Neural cell (in vitro differentiated cells): ENCODE results near the gene TMPRSS4. TPM values are rescaled to one million over a fixed set of nuclear protein-coding genes. Genes with fewer than 3 reads are reported as not detected.

ENCODE experiments used
- H2AFZ ChIP-seq: fragments of 200-600, 300-800 bp; sonication (generic), shearing (Covaris generic); 2 replicates; pipeline ENCODE4 v1.6.0; 2014; ENCODE audit warnings: low read depth, mild to moderate bottlenecking, antibody characterized with exemption, low read length, moderate library complexity
- H3F3A ChIP-seq: fragments of 200-600 bp; shearing (Covaris generic); 2 replicates; pipeline ENCODE4 v1.6.1; 2016; ENCODE audit warnings: mild to moderate bottlenecking, moderate library complexity, mixed read lengths, antibody characterized with exemption, low read length; ENCODE audit not compliant: insufficient read depth, poor library complexity, severe bottlenecking
- H3K27ac ChIP-seq: fragments of 200-600, 300-800 bp; sonication (generic), shearing (Covaris generic); 2 replicates; pipeline ENCODE4 v1.5.1; 2014; ENCODE audit warnings: mild to moderate bottlenecking, low read length, moderate library complexity
- H3K27me3 ChIP-seq: fragments of 300-800, 200-600 bp; sonication (generic), shearing (Covaris generic); 2 replicates; pipeline ENCODE4 v1.6.0; 2014; ENCODE audit warnings: mild to moderate bottlenecking, low read depth, low read length, moderate library complexity; ENCODE audit not compliant: insufficient read depth
- H3K36me3 ChIP-seq: fragments of 300-800, 200-600 bp; sonication (generic), shearing (Covaris generic); 2 replicates; pipeline ENCODE4 v1.5.1; 2014; ENCODE audit warnings: mild to moderate bottlenecking, antibody characterized with exemption, low read length, moderate library complexity; ENCODE audit not compliant: insufficient read depth
- H3K4me2 ChIP-seq: fragments of 300-800, 200-600 bp; sonication (generic), shearing (Covaris generic); 2 replicates; pipeline ENCODE4 v1.6.0; 2014; ENCODE audit warnings: mild to moderate bottlenecking, low read length
- H3K4me3 ChIP-seq: fragments of 300-800, 200-600 bp; sonication (generic), shearing (Covaris generic); 2 replicates; pipeline ENCODE4 v1.5.1; 2014; ENCODE audit warnings: mild to moderate bottlenecking, low read length, moderate library complexity
- H3K79me2 ChIP-seq: fragments of 200-600 bp; shearing (Covaris generic); replicated peaks from 2 replicates; pipeline ENCODE4 v1.6.0; 2014; ENCODE audit warnings: mild to moderate bottlenecking, low read length, moderate library complexity; ENCODE audit not compliant: insufficient read depth
- H3K9ac ChIP-seq: fragments of 300-800, 200-600 bp; sonication (generic), shearing (Covaris generic); 2 replicates; pipeline ENCODE4 v1.6.1; 2016; ENCODE audit warnings: mild to moderate bottlenecking, low read length, mixed read lengths
- H3K9me2 ChIP-seq: fragments of 200-600 bp; shearing (Covaris generic); 2 replicates; pipeline ENCODE4 v1.6.1; 2016; ENCODE audit warnings: mild to moderate bottlenecking, low read length, mixed read lengths; ENCODE audit not compliant: insufficient read depth
- H3K9me3 ChIP-seq: fragments of 200-600, 300-800 bp; sonication (generic), shearing (Covaris generic); 2 replicates; pipeline ENCODE4 v1.6.1; 2016; ENCODE audit warnings: mild to moderate bottlenecking, mixed run types, low read length, moderate library complexity, mixed read lengths
- H4K20me1 ChIP-seq: fragments of 200-600 bp; shearing (Covaris generic); 2 replicates; pipeline ENCODE4 v1.6.1; 2016; ENCODE audit warnings: mild to moderate bottlenecking, mixed run types; ENCODE audit not compliant: insufficient read depth
- CTCF ChIP-seq: fragments of 450-650 bp; IDR thresholded peaks from 2 replicates; pipeline ENCODE4 v1.5.1; 2014; ENCODE audit warnings: antibody characterized with exemption, mild to moderate bottlenecking, moderate library complexity; ENCODE audit not compliant: poor library complexity, severe bottlenecking
- EP300 ChIP-seq: fragments of 450-650 bp; conservative IDR thresholded peaks from 2 replicates; pipeline ENCODE4 v1.6.1; 2014; ENCODE audit warnings: antibody characterized with exemption, mild to moderate bottlenecking, moderate library complexity; ENCODE audit not compliant: poor library complexity, severe bottlenecking
- EZH2 ChIP-seq: fragments of 200-600, 300-800 bp; shearing (Covaris generic), sonication (generic); IDR thresholded peaks from 2 replicates; pipeline ENCODE4 v1.6.1; 2014; ENCODE audit warnings: antibody characterized with exemption, low read length, borderline replicate concordance, mild to moderate bottlenecking; ENCODE audit not compliant: insufficient read depth, poor library complexity, severe bottlenecking
- MXI1 ChIP-seq: fragments of 450-650 bp; conservative IDR thresholded peaks from 2 replicates; pipeline ENCODE4 v1.6.1; 2014; ENCODE audit warnings: antibody characterized with exemption, mild to moderate bottlenecking; ENCODE audit not compliant: poor library complexity, severe bottlenecking
- POLR2AphosphoS5 ChIP-seq: IDR thresholded peaks from 2 replicates; pipeline ENCODE4 v1.6.1; 2012
- RAD21 ChIP-seq: fragments of 450-650 bp; conservative IDR thresholded peaks from 2 replicates; pipeline ENCODE4 v1.6.1; 2014; ENCODE audit warnings: antibody characterized with exemption, mild to moderate bottlenecking, moderate library complexity
- REST ChIP-seq: IDR thresholded peaks from 2 replicates; pipeline ENCODE4 v1.6.1; 2012; ENCODE audit warnings: borderline replicate concordance
- SMC3 ChIP-seq: fragments of 450-650 bp; conservative IDR thresholded peaks from 2 replicates; pipeline ENCODE4 v1.6.1; 2014; ENCODE audit warnings: antibody characterized with exemption, mild to moderate bottlenecking, moderate library complexity; ENCODE audit not compliant: poor library complexity
- TAF1 ChIP-seq: IDR thresholded peaks from 2 replicates; pipeline ENCODE4 v1.6.1; 2012; ENCODE audit warnings: low read depth
- polyA plus RNA-seq: library from polyadenylated mRNA; depleted of rRNA; stranded (reverse); fragments of >200 nt; gene quantifications from 2 replicates; pipeline ENCODE4 v1.2.3, GENCODE V29; 2014

Gene TMPRSS4
- polyA plus RNA-seq, 1 donor from 2014 or later: not detected

GRCh38 chr11:118102721-118103261 is 25.9 kb downstream of the TMPRSS4 start:
- Histone ChIP-seq H3K4me3 (no peak overlapping the region), H4K20me1 (no peaks in the 10 kb centered on the region), H3K27ac (no peak overlapping the region), H2AFZ (no peak overlapping the region), H3K79me2 (no peaks in the 10 kb centered on the region), H3K9ac (no peak overlapping the region), H3K36me3 (no peaks in the 10 kb centered on the region), H3K27me3 (no peaks in the 10 kb centered on the region), H3K9me3 (no peaks in the 10 kb centered on the region), H3K4me2 (no peak overlapping the region), H3K9me2 (no peaks in the 10 kb centered on the region), H3F3A (no peaks in the 10 kb centered on the region)
- TF ChIP-seq SMC3 (no peak), POLR2AphosphoS5 (no peak), EP300 (no peak)

GRCh38 chr11:118104491-118104890 is 27.6 kb downstream of the TMPRSS4 start:
- Histone ChIP-seq H2AFZ (no peak overlapping the region), H3K9ac (no peak overlapping the region), H3K9me2 (no peaks in the 10 kb centered on the region), H3F3A (no peaks in the 10 kb centered on the region), H3K36me3 (no peaks in the 10 kb centered on the region), H3K4me2 (no peak overlapping the region), H3K27me3 (no peaks in the 10 kb centered on the region), H3K9me3 (no peaks in the 10 kb centered on the region), H4K20me1 (no peaks in the 10 kb centered on the region), H3K27ac (no peak overlapping the region), H3K79me2 (no peaks in the 10 kb centered on the region), H3K4me3 (no peak overlapping the region)
- TF ChIP-seq POLR2AphosphoS5: no peak
- TF ChIP-seq CTCF: no peak
- no peak for TF ChIP-seq MXI1

- no peaks in the 10 kb centered on the region for H3F3A ChIP-seq
- no peaks in the 10 kb centered on the region for H3K9me2 ChIP-seq
- H3K4me2 ChIP-seq: no peak overlapping the region
- no peak overlapping the region for H3K4me3 ChIP-seq
- H3K9ac ChIP-seq: no peak overlapping the region
- H3K79me2 ChIP-seq: no peaks in the 10 kb centered on the region
- H4K20me1 ChIP-seq: no peaks in the 10 kb centered on the region
- H3K36me3 ChIP-seq: no peaks in the 10 kb centered on the region
- H3K27ac ChIP-seq: no peak overlapping the region
- H3K27me3 ChIP-seq: no peaks in the 10 kb centered on the region
- no peaks in the 10 kb centered on the region for H3K9me3 ChIP-seq
- TF ChIP-seq SMC3 (no peak), TAF1 (no peak), EP300 (no peak), RAD21 (no peak), CTCF (no peak), MXI1 (no peak), EZH2 (no peak), REST (no peak), POLR2AphosphoS5 (no peak)
- H2AFZ ChIP-seq: no peak overlapping the region
Observed at GRCh38 chr11:118105657-118106305, 28.9 kb downstream of the TMPRSS4 start.
